HEK293 (cell line): ENCODE results near the gene DLL4.

Experiments
- CTCF ChIP-seq: fragments of 450-650 bp; formaldehyde crosslinking; IDR thresholded peaks from 2 replicates; pipeline ENCODE4 v1.5.1; 2016; ENCODE audit warnings: missing biosample characterization, missing genetic modification characterization
- GLI4 ChIP-seq: fragments of 450-650 bp; formaldehyde crosslinking; IDR thresholded peaks from 2 replicates; pipeline ENCODE4 v1.5.1; 2016; ENCODE audit warnings: missing biosample characterization, missing genetic modification characterization
- GLIS1 ChIP-seq: fragments of 450-650 bp; formaldehyde crosslinking; IDR thresholded peaks from 2 replicates; pipeline ENCODE4 v1.5.1; 2016; ENCODE audit warnings: missing biosample characterization, missing genetic modification characterization
- KLF16 ChIP-seq: fragments of 450-650 bp; formaldehyde crosslinking; IDR thresholded peaks from 2 replicates; pipeline ENCODE4 v1.5.1; 2017; ENCODE audit warnings: missing biosample characterization, missing genetic modification characterization
- PRDM10 ChIP-seq: fragments of 450-650 bp; formaldehyde crosslinking; IDR thresholded peaks from 2 replicates; pipeline ENCODE4 v1.5.1; 2016; ENCODE audit warnings: missing biosample characterization, missing genetic modification characterization
- YY1 ChIP-seq: fragments of 450-650 bp; formaldehyde crosslinking; IDR thresholded peaks from 2 replicates; pipeline ENCODE4 v1.5.1; 2018; ENCODE audit warnings: missing biosample characterization, missing genetic modification characterization
- ZNF155 ChIP-seq: fragments of 450-650 bp; formaldehyde crosslinking; IDR thresholded peaks from 2 replicates; pipeline ENCODE4 v1.5.1; 2016; ENCODE audit warnings: missing biosample characterization, missing genetic modification characterization
- ZNF19 ChIP-seq: fragments of 450-650 bp; formaldehyde crosslinking; IDR thresholded peaks from 2 replicates; pipeline ENCODE4; 2016; ENCODE audit warnings: missing biosample characterization, missing genetic modification characterization, low read depth
- ZNF274 ChIP-seq, 2 experiments: fragments of 200-500 bp in 1 of 2; fragments of 450-650 bp in 1 of 2; sonication (Bioruptor generic) in 1 of 2; formaldehyde crosslinking in 1 of 2; IDR thresholded peaks; 2 replicates each; pipeline versions ENCODE4 v1.5.1 to v1.6.1; 2014 to 2016; ENCODE audit warnings: borderline replicate concordance in 1 of 2, inconsistent platforms in 1 of 2, low read length in 1 of 2, missing biosample characterization in 1 of 2, missing genetic modification characterization in 1 of 2
- ZNF311 ChIP-seq: fragments of 450-650 bp; formaldehyde crosslinking; IDR thresholded peaks from 2 replicates; pipeline ENCODE4 v1.5.1; 2017; ENCODE audit warnings: missing biosample characterization, missing genetic modification characterization, borderline replicate concordance
- ZNF514 ChIP-seq: fragments of 450-650 bp; formaldehyde crosslinking; IDR thresholded peaks from 2 replicates; pipeline ENCODE4 v1.5.1; 2016; ENCODE audit warnings: missing biosample characterization, missing genetic modification characterization
- ZNF747 ChIP-seq: fragments of 450-650 bp; formaldehyde crosslinking; IDR thresholded peaks from 2 replicates; pipeline ENCODE4 v1.5.1; 2016; ENCODE audit warnings: missing biosample characterization, missing genetic modification characterization
- ZSCAN18 ChIP-seq: fragments of 450-650 bp; formaldehyde crosslinking; IDR thresholded peaks from 2 replicates; pipeline ENCODE4 v1.5.1; 2016; ENCODE audit warnings: missing biosample characterization, missing genetic modification characterization

DNA sequence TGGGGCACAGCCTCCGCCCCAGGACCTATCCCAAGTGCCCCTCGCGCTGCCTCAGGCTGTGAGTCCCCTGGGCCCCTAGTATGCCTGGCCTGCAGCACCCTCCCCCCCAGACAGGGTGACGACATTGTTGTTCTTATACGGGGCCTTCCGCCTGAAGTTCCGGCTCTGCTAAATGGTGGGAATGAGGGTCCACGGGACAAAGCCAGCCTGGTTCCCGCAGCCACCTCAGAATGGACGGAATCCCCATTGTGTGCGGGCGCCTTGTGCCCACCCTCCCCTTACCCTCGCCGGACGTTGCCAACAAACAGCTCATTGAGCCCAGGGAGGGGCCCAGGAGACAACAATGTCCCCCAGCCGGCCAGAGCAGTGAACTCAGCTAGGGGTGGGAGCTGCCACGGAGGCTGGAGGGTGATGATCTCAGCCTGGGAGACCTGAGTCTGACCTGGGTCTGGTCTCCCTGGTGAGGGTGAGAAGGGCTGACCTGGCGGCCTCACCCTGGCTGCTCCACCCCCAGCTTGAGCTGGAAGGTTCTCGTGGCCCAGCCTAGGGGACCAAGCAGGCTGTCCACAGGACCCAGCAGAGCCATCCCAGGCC, 10.2 kb upstream of the DLL4 start:
- TF ChIP-seq CTCF (tag by site-specific recombination) (no peak), KLF16 (tag by site-specific recombination) (no peak), ZSCAN18 (tag by site-specific recombination) (no peak), ZNF155 (tag by site-specific recombination) (no peak), PRDM10 (tag by site-specific recombination) (no peak), YY1 (tag by site-specific recombination) (no peak), ZNF274 (IDR thresholded peaks at IDR 0.05; ENCODE audit: low read length) (no peak), ZNF274 (tag by site-specific recombination; IDR thresholded peaks at IDR 0.05; ENCODE audit: borderline replicate concordance) (no peak), ZNF19 (no peak), GLIS1 (tag by site-specific recombination) (peak; percentile 62), GLI4 (tag by site-specific recombination) (no peak), ZNF311 (tag by site-specific recombination) (no peak), ZNF514 (tag by site-specific recombination) (no peak), ZNF747 (tag by site-specific recombination) (no peak)
